SU-DHL-6 (cell line): ENCODE results near the gene THSD4.

Source experiments
- H2AFZ ChIP-seq: fragments of 200-600 bp; sonication (generic); 2 replicates; pipeline ENCODE4 v1.6.1; 2014; ENCODE audit warnings: low read depth, mild to moderate bottlenecking, moderate library complexity, mixed read lengths, antibody characterized with exemption, low read length; ENCODE audit not compliant: severe bottlenecking
- H3F3A ChIP-seq: fragments of 200-600 bp; shearing (Covaris generic); 2 replicates; pipeline ENCODE4 v1.6.0; 2016; ENCODE audit warnings: antibody characterized with exemption, mild to moderate bottlenecking; ENCODE audit not compliant: insufficient read depth
- H3K27ac ChIP-seq: fragments of 200-600 bp; sonication (generic); 2 replicates; pipeline ENCODE4 v1.5.1; 2016; ENCODE audit warnings: low read depth, mild to moderate bottlenecking, low read length, moderate library complexity, mixed read lengths
- H3K27me3 ChIP-seq: fragments of 200-600 bp; sonication (generic), shearing (Covaris generic); 2 replicates; pipeline ENCODE4 v1.6.0; 2014; ENCODE audit warnings: mild to moderate bottlenecking, low read length
- H3K36me3 ChIP-seq: fragments of 200-600 bp; sonication (generic); 2 replicates; pipeline ENCODE4 v1.6.1; 2014; ENCODE audit warnings: mild to moderate bottlenecking, low read length, mixed read lengths
- H3K4me2 ChIP-seq: fragments of 300-600, 200-600 bp; shearing (Covaris generic), sonication (generic); 2 replicates; pipeline ENCODE4 v1.6.0; 2014; ENCODE audit warnings: low read length, low read depth, mild to moderate bottlenecking; ENCODE audit not compliant: poor library complexity, severe bottlenecking
- H3K4me3 ChIP-seq: fragments of 200-600 bp; sonication (generic); 2 replicates; pipeline ENCODE4 v1.5.1; 2014; ENCODE audit warnings: antibody characterized with exemption, low read length, mild to moderate bottlenecking, mixed read lengths; ENCODE audit not compliant: insufficient read depth, poor library complexity, severe bottlenecking
- H3K79me2 ChIP-seq: fragments of 200-600 bp; sonication (generic); 2 replicates; pipeline ENCODE4 v1.6.1; 2014; ENCODE audit warnings: mild to moderate bottlenecking, low read length, moderate library complexity; ENCODE audit not compliant: insufficient read depth
- H3K9ac ChIP-seq: fragments of 200-600 bp; sonication (generic); 2 replicates; pipeline ENCODE4 v1.7.0; 2014; ENCODE audit warnings: mild to moderate bottlenecking, low read length
- H3K9me2 ChIP-seq: fragments of 200-600 bp; sonication (generic); replicated peaks from 2 replicates; pipeline ENCODE4 v1.6.1; 2014; ENCODE audit warnings: low read length; ENCODE audit not compliant: insufficient read depth
- H3K9me3 ChIP-seq: fragments of 200-600 bp; sonication (generic); 2 replicates; pipeline ENCODE4 v1.6.1; 2014; ENCODE audit warnings: low read length, mixed read lengths; ENCODE audit not compliant: insufficient read depth
- H4K20me1 ChIP-seq: fragments of 200-600 bp; sonication (generic); 2 replicates; pipeline ENCODE4 v1.6.1; 2014; ENCODE audit warnings: low read depth, mild to moderate bottlenecking, antibody characterized with exemption, low read length, moderate library complexity, mixed read lengths
- EZH2phosphoT487 ChIP-seq: fragments of 200-600 bp; sonication (generic), shearing (Covaris generic); conservative IDR thresholded peaks from 2 replicates; pipeline ENCODE4 v1.6.1; 2018; ENCODE audit warnings: mild to moderate bottlenecking, antibody characterized with exemption, low read length, moderate library complexity, mixed read lengths
- TF ChIP-seq, protein P1 (sequence below): fragments of 200-600 bp; sonication (generic); IDR thresholded peaks from one replicate; pipeline ENCODE4 v1.5.1; 2017; ENCODE audit warnings: antibody characterized with exemption, mild to moderate bottlenecking, low read length, moderate library complexity; ENCODE audit not compliant: insufficient read depth, poor library complexity, severe bottlenecking

Gene THSD4

DNA sequence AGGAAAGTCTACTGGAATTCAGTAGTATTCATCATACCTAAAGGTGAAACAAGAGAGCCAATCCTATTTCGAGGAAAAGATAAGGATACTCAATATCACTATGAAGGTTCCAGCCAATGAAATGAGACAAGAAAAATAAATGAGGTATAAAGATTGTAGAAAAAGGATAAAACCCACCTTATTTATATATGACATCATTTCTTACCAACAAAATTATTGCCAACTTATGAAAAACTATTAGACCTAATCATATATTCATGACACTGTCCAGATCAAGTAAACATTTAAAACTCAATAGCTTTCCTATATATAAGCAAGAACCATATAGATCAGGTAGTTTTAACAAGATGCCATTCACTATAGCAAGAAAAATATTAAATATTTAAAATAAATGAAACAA is 584.7 kb downstream of the THSD4 start:
- Histone ChIP-seq H3K9me2 (no peaks in the 10 kb centered on the region), H3K4me2 (no peak overlapping the region), H2AFZ (no peak overlapping the region), H3K27me3 (no peaks in the 10 kb centered on the region), H3K27ac (no peak overlapping the region), H3K9me3 (no peaks in the 10 kb centered on the region), H3K9ac (no peak overlapping the region), H3K4me3 (no peak overlapping the region), H4K20me1 (no peaks in the 10 kb centered on the region), H3K36me3 (no peaks in the 10 kb centered on the region), H3F3A (no peaks in the 10 kb centered on the region), H3K79me2 (no peaks in the 10 kb centered on the region)
- TF ChIP-seq, protein P1, sequence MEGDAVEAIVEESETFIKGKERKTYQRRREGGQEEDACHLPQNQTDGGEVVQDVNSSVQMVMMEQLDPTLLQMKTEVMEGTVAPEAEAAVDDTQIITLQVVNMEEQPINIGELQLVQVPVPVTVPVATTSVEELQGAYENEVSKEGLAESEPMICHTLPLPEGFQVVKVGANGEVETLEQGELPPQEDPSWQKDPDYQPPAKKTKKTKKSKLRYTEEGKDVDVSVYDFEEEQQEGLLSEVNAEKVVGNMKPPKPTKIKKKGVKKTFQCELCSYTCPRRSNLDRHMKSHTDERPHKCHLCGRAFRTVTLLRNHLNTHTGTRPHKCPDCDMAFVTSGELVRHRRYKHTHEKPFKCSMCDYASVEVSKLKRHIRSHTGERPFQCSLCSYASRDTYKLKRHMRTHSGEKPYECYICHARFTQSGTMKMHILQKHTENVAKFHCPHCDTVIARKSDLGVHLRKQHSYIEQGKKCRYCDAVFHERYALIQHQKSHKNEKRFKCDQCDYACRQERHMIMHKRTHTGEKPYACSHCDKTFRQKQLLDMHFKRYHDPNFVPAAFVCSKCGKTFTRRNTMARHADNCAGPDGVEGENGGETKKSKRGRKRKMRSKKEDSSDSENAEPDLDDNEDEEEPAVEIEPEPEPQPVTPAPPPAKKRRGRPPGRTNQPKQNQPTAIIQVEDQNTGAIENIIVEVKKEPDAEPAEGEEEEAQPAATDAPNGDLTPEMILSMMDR = no peak
- no peak for TF ChIP-seq EZH2phosphoT487

DNA sequence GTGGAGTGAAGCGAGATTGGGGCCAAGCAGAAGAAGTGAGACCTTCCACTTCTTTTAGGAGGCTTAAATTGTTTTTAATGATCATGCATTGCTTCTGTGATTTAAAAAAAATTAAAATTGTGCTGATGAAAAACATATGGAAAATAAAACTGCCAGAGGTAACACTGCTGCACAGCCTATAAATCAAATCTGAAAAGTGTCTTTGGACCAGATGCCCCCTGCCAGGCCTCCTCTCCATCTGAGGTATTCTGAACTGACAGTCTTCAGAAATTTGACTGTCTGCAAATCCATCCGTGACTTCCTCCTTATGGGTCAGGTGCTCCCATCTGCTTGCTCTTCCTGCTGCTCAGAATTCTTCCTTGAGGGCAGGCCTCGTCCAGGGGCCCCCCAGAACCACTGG is 586.5 kb downstream of the THSD4 start:
- no peaks in the 10 kb centered on the region for H4K20me1 ChIP-seq
- H3K79me2 ChIP-seq = no peaks in the 10 kb centered on the region
- H3F3A ChIP-seq = no peaks in the 10 kb centered on the region
- no peak overlapping the region for H2AFZ ChIP-seq
- H3K9me3 ChIP-seq = no peaks in the 10 kb centered on the region
- H3K9me2 ChIP-seq = no peaks in the 10 kb centered on the region
- H3K27me3 ChIP-seq = no peaks in the 10 kb centered on the region
- no peaks in the 10 kb centered on the region for H3K36me3 ChIP-seq
- H3K4me3 ChIP-seq = no peak overlapping the region
- TF ChIP-seq, protein P1 = no peak
- TF ChIP-seq EZH2phosphoT487 = no peak
- no peak overlapping the region for H3K27ac ChIP-seq
- no peak overlapping the region for H3K4me2 ChIP-seq
- no peak overlapping the region for H3K9ac ChIP-seq

DNA sequence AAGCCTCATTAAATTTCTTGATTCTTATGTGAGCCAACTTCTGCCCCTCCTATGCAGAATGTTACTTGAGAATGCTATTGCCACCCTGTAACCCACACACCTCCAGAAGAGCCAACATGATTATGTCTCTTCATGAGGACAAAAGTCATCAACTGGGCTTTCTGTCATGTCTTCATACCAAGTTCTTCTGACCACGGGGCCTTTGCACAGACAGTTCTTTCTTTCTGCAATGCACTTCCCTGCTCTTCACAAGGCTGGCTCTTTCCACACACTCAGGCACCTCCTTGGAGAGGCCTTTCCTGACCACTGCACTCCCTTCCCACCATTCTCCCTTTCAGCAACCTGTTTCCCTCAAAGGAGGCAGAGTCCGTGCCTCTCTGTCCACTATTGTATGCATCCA is 587.2 kb downstream of the THSD4 start:
- no peaks in the 10 kb centered on the region for H3K27me3 ChIP-seq
- H3K4me2 ChIP-seq = no peak overlapping the region
- H3F3A ChIP-seq = no peaks in the 10 kb centered on the region
- H3K36me3 ChIP-seq = no peaks in the 10 kb centered on the region
- H3K9me2 ChIP-seq = no peaks in the 10 kb centered on the region
- no peak overlapping the region for H3K4me3 ChIP-seq
- no peaks in the 10 kb centered on the region for H3K9me3 ChIP-seq
- no peak overlapping the region for H3K27ac ChIP-seq
- no peak overlapping the region for H2AFZ ChIP-seq
- H3K9ac ChIP-seq = no peak overlapping the region
- no peaks in the 10 kb centered on the region for H3K79me2 ChIP-seq
- TF ChIP-seq EZH2phosphoT487 = no peak
- TF ChIP-seq, protein P1 = no peak
- no peaks in the 10 kb centered on the region for H4K20me1 ChIP-seq

DNA sequence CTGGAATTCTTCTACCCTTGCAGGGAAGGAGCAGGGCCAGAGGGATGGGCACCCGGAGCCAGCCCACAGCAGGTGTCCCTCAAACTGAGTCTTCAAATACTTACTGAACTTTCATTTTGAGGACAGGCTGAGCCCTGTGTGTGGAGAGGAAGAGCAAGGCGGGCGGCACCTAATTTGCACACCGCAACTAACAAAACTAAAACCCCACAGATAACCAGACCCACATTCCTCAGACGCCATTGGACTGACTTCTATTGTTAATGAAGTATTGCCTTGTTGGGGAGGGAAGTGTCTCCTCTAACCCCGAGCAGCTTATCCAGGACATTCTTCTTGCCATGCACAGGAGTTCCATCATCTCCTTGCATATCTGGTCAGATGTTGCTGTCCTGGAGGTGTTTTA is 589.9 kb downstream of the THSD4 start:
- H3K9me3 ChIP-seq = no peaks in the 10 kb centered on the region
- TF ChIP-seq EZH2phosphoT487 = no peak
- TF ChIP-seq, protein P1 = no peak
- no peaks in the 10 kb centered on the region for H4K20me1 ChIP-seq
- H2AFZ ChIP-seq = no peak overlapping the region
- H3F3A ChIP-seq = no peaks in the 10 kb centered on the region
- H3K27me3 ChIP-seq = no peaks in the 10 kb centered on the region
- H3K36me3 ChIP-seq = no peaks in the 10 kb centered on the region
- H3K4me3 ChIP-seq = no peak overlapping the region
- no peak overlapping the region for H3K27ac ChIP-seq
- H3K9ac ChIP-seq = no peak overlapping the region
- H3K9me2 ChIP-seq = no peaks in the 10 kb centered on the region
- H3K4me2 ChIP-seq = no peak overlapping the region
- H3K79me2 ChIP-seq = no peaks in the 10 kb centered on the region
